Eye (tissue), 1 donor: Measurements from ENCODE around the gene SAMD3.
A peak's percentile ranks its signal among the peaks of the same experiment; 100 is the strongest.
"Not testable (repeated sequence)": the region's sequence is repeated elsewhere in the genome, so short reads cannot be mapped to it uniquely, and the experiment has no call there.

ENCODE experiments used
- DNase-seq: peaks from one replicate; pipeline ENCODE4 v3.0.0-alpha.2; 2015

SAMD3 gene, protein sequence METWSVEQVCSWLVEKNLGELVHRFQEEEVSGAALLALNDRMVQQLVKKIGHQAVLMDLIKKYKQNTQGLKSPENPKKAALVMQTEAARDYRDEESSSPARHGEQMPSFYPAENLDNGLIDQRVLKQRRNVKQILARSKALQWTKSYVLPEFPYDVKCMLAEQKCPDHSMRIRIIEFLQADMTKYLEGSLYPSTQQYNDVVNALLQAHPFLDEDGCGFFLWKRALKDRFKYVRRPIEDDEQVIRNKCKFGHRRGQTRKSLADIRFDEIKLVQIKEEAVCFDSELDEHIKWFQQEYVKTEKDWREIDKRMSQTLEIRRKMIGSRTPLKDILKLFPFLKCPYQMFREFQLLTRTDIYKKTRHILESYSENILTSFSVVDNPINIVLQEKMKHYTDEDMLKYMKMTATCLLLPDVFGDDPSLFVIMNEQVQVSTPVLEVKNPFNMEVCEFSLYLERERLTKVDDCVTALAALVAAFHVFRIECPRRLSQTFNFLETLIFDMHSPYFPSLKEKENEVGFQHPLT

DNA sequence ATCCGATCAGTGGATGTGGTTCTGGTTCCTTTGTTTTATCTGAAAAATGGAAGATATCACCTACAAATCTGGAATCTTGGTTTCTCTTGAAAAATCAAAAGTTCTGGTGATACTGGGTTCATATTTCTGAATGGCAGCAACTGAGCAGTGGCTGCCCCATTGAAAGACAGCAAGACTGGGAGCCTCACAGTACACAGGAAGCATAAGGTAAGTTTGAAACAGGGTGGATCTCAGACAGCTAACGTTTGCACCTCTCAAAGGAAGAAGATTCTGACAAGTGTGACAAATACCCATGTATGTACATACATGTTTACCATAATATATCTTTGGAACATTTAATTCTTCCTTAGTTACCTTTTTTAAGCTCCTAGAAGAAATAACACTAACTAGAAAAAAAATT, at the start of gene SAMD3:
Gene SAMD3 (minus strand): TSS at position 177 of the 400 bp plus-strand sequence. CDS start 7,678 bp downstream, outside the sequence.
- no peak for DNase-seq

DNA sequence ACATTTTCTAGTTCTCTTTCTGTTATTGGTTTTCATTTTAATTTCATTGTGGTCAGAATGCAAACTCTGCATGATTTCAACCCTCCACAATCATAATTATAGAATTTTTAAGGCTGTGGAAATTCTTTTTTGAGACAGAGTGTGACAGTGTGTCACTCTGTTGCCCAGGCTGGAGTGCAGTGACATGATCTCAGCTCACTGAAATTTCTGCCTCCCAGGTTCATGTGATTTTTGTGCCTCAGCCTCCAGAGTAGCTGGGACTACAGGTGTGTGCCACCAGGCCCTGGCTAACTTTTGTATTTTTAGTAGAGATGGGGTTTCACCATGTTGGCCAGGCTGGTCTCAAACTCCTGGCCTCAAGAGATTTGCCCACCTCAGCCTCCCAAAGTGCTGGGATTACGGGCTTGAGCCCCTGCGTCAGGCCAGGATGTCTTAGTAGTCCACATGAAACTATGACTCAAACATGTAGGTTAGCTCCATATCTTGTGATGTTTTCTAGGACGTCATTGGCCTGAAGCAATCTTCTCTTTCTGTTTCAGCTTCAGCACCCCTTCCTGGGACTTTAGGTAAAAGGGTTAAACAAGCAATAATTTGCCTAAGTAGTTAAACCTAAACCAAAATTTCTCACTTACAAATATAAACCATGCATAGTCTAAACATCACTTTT, 47.4 kb upstream of the SAMD3 start:
- no peak for DNase-seq

DNA sequence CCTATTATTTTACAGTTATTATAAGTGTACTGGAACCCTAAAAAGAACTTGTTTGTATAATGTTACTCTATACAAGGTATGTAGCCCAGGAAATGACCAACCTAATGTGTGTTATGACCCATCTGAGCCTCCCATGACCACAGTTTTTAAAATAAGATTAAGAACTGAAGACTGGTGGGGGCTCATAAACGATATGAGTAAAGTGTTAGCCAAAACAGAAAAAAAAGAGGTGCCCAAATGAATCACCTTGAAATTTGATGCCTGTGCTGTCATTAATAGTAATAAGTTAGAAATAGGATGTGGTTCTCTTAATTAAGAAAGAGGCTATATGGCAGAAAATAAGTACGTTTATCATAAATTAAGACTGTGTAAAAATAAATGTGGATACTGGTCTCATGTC, 42.8 kb upstream of the SAMD3 start:
- not testable (repeated sequence) for DNase-seq

DNA sequence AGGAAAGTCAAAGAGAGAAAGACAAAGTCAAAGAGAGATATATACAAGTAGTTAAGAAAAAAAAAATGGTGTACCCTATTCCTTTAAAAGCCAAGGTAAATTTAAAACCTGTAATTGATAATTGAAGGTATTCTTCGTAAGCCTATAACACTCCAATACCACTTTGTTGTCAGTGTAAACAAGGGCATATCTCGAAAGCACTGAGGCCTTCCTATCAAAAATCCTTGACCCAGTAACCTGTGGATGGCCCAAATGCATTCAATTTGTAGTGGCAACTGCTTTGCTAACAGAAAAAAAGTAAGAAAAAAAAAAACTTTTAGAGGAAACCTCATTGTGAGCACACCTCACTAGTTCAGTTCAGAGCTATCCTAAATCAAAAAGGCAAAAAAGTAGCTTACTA, 39.3 kb upstream of the SAMD3 start:
- no peak for DNase-seq

DNA sequence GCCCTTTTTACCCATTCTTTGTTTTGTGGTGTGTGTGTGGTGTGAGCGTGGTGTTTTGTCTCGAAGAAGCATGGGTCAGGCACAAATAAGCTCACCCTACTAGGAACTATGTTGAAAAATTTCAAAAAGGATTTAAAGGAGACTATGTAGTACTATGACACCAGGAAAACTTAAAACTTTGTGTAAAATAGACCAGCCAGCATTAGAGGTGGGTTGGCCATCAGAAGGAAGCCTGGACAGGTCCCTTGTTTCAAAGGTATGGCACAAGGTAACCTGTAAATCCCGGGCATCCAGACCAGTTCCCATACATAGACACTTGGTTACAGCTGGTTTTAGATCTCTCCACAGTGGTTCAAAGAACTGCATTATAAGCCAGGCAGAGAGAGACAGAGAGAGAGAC, 38.8 kb upstream of the SAMD3 start:
- DNase-seq: not testable (repeated sequence)

DNA sequence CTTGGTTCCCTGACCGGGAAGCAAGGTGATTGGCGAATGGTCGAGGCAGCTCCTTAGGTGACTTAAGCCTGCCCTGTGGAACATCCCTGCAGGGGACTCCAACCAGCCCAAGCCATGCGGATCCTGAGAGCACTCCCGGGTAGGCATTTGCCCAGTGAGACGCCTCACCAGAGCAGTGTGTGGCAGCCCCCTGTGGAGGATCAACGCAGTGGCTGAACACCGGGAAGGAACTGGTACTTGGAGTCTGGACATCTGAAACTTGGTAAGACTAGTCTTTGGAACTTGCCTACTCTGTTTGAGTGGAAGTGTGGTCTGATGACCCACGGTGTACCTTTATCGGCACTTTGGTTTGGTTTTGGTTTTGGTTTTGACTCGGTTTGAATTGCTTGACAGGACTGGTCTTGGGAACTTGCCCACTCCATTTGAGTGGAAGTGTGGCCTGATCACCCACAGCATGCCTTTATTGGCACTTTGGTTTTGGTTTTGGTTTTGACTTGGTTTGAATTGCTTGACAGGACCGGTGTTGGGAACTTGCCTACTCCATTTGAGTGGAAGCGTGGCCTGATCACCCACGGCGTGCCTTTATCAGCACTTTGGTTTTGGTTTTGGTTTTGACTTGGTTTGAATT, 38.0 kb upstream of the SAMD3 start:
- DNase-seq: not testable (repeated sequence)

DNA sequence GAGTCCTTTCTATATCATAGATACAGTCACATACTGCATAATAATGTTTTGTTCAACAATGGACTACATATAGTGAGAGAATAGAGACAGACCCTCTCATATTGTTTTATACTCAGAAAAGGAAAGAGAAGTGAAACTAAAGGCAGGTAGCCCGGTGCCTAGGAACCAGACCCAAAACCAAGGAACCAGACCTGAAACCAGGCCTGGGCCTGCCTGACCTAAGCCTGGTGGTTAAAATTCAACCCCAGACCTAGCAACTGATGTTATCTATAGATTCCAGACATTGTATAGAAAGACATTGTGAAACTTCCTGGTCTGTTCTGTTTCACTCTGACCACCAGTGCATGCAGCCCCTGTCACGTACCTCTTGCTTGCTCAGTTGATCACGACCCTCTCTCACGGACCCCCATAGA, 37.3 kb upstream of the SAMD3 start:
- not testable (repeated sequence) for DNase-seq

DNA sequence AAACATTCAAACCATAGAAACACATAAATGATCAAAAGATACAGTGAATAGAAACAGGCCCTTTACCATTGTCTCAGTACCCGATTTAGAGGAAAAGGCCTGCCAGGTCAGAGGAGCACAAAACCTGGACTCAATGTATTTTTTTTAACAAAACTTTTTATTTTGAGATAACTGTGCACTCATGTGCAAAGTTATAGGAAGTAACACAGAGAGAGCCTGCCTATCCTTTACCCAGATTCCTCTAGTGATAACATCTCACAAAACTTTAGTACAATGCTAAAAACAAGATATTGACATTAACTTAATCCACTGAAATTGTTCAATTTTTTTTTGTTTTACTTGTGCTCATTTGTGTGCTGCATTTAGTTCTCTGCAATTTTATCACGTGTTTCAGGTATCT, 36.8 kb upstream of the SAMD3 start:
- no peak for DNase-seq

DNA sequence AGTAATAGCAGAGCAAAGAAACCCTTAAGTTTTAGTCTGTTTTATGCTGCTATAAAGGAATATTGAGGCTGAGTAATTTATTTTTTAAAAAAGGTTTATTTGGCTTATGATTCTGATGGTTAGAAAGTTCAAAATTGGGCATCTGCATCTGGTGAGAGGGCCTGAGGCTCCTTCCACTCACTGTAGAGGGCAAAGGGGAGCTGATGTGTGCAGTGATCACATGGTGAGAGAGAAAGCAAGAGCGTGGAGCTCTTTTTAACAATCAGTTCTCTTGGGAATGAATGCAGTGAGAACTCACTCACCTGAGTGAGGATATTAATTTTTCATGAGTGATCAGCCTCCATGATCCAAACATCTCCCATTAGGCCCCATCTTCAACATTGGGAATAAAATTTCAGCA, 36.4 kb upstream of the SAMD3 start:
- no peak for DNase-seq

DNA sequence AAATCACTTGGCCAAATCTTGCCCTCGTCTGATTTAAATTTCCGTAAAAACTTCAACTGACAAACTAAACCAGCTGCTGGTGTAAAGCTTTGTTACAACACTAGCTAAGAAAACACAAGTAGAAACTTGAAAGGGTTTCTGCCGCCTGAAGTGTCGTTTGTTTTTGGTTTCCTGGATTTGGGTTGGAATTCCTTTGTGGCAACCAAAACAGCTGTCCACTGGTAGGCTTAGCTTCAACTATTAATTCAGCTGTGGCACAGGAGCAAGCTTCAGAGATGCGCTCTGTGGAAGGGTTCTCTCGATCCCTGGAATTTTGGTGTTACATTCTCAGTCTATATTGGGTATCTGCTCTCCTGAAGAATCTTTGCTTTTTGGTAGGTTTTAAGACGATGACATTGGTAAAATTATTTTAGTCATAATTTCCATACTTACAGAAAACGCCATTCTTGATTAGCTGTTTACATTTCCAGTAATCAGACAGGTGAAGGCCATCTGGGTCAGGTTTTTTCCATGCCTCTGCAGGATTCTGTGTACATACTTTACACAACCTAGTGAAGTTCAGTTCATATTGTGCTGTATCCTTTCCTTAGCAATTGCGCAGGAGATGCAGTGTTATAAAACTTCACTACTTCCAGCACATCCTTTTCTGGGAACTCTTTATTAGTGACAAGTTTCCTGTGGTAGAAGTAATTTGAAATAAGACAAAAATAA, 29.9 kb upstream of the SAMD3 start:
- DNase-seq: peak; percentile 25

DNA sequence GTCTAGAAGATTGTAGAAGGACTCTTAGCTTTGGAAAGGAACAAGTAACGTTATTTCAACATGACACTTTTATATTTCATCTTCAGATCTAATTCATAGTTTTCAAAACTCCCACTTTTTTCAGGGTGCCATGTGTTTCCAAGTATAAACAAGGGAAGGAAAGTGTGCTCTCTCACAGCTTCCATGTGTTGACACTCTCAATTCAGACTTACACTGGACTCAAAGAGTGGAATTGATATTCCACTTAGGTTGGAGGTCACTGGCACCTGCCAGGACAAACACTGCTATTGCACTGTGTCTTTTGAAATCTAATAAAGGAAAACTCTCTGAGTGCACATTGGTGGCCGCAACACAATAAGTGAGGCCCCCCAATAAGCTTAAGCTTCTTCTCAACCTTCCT, 22.5 kb upstream of the SAMD3 start:
- DNase-seq: no peak

DNA sequence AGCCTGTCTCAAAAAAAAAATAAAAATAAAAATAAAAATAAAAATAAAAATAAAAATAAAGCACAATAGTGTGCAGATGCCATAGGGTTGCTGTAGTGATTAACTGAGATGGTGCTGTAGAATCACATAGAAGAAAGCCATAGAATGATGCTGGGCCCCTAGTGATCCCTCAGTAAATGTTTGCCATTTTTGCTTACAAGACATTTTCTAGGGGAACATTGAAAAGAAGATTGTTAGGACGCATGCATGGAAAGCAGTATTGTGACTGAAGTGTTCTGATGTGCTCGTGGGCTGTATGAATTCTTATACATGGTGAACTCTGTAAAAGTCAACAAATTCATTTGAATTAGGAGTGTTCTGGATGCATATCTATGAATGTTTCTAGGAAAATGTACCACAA, 22.0 kb upstream of the SAMD3 start:
- DNase-seq: no peak

DNA sequence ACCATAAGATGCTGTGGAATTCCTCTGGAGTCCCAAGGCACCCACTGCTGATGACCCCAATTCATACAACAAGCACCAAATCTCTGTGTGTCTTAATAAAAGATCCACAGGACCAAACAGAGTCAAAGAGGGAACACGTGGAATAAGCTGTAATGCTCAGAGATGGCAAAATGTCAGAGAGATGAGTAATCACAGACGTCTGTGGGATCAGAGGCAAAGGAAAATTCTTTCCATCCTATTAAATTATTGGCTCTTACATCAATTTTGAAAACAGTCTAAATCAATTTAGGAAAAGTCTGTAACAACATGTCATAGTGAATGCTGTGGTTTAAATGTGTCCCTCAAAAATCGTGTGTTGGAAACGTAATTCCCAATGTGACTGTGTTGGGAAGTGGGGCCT, 17.5 kb upstream of the SAMD3 start:
- DNase-seq: peak; percentile 46

DNA sequence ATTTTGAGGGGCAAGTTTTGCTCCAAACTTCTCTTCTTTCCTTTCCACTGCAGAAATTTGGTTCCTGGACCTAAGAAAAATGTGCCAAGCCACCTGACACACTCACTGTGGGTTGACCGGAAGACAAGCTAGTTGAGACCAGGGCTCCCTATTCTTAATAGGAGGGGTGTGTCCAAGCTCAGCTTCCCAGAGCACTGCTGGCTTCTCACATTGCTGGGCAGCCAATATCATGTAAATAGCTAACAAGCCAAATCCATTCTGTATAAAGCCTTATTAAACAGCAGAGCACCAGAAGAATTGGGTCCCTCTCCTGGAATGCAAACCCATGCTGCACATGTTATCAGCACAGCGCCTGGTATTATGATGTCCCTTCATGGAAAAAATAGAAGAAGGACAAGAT, 17.0 kb upstream of the SAMD3 start:
- no peak for DNase-seq

DNA sequence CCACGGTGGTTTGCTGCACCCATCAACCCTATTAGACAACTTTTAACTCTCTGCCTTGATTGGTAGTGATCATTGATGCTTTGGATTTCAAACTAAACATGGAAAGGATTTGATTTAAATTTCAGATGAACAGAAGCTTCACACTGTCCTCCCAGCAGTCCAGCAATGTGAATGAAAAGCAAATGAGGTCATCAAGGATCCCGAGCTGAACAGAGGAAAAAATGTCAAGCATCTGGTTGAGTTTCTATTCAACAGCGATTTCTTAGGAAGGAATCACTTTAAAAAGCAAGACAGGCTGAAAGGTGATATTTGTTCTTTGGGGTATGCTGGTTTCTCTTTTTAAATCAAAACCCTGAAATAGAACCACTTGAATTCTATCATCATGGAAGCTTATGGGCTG, 10.6 kb upstream of the SAMD3 start:
- peak; percentile 11 for DNase-seq

DNA sequence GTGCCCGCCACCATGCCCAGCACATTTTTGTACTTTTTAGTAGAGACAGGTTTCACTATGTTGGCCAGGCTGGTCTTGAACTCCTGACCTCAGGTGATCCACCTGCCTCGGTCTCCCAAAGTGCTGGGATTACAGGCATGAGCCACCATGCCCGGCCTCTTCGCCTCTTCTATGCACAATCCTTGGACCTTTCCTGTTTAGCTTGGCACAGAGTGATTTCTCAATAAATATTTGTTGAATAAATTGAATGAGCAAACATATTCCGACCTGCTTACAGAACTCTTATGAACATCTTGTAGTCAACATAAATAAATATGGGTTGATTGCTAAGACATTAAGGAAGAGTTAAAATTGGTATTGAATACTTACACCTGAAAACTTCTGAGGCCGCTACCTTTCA, 7.8 kb upstream of the SAMD3 start:
- not testable (repeated sequence) for DNase-seq

DNA sequence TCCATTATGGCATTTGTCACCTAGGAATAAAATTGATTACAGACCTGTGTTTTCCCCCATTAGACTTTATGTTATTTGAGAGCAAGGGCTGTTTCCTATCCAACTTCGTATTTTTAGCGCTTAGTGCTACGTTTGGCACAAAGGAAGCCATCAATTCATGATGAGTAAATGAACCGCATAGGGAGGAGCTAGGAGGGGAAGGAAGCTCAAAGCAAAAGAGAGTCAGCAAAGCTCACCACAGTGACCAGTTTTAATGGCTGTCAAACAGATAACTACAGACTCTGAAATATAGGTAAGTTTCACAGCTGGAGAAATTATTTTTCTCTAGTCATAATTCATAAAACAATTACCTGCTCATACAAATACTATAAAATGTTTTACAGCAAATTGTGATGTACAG, 6.9 kb upstream of the SAMD3 start:
- no peak for DNase-seq

DNA sequence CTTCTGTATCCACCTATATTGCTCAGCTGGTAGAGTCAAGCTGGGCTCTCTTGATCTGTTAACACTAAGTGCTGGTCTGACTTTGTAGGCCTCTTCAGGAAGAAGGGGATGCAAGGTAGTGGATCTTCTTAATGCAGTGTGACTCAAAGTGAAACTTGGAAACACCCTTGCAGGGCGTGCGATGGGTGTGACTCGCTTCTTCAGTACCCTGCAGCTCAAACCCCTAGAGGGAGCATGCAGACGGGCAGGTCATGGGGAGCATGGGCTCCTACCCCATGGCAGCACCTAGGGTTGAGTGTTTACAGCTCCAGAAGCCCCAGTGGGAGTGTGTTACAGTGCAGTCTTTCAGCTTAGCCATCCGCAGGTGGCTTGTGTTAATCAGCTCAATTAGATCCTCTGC, 757 bp upstream of the SAMD3 start:
- no peak for DNase-seq

DNA sequence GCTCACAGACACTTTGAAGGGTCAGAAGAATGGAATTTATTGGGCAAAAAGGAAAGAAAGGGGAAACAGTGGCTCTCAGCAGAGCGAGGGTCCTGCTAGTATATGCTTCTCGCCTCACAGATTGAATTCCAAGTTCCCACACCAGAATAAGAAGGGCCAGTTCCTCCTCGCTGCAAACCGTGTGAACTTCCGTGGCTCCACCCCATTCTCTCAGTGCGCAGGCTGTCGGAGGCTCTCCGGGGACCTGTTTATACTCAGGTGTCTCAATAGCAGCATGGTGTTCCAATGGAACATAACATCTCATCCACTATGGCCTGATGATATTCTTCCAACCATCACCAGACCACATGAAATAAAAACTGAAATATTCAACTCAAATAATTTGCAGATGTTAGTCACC, 4.6 kb downstream of the SAMD3 start:
- DNase-seq: no peak

DNA sequence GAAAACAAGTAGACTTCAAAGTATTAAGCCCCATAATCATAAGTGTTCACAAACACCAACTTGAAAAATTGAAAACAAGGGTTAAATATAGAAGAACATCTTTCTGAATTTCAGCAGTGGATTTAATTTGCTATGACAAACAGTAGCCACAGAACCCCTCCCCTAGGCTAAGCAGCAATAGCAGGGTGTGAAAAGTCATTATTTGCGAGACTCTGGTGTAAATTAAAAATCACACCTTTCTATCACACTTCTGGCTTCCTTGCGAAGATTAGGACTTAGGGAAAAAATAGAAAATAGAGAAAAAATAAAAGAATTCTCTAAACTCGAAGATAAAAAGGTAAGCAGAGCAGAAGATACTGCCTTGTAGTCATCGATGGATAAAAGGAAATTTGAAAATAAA, 6.1 kb downstream of the SAMD3 start:
- DNase-seq: no peak

DNA sequence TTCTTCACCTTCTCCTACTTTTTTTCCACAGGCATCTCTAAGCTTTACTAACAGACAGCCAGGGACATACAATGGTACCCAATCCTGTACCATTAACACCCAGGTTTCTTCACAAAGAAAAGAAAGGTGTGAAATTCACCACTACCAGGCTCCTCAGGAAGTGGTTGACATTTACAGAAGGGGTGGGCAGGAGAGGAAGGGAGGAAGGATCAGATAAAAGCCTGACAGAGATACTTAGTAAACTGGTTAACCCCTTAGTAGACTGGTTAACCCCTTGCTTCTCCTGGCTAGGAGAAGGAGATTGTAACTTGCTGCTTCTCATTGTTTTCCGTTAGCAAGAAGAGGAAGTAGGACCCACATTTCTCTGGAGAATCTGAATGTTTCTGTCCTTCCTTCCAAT, 7.2 kb downstream of the SAMD3 start:
- DNase-seq: no peak

DNA sequence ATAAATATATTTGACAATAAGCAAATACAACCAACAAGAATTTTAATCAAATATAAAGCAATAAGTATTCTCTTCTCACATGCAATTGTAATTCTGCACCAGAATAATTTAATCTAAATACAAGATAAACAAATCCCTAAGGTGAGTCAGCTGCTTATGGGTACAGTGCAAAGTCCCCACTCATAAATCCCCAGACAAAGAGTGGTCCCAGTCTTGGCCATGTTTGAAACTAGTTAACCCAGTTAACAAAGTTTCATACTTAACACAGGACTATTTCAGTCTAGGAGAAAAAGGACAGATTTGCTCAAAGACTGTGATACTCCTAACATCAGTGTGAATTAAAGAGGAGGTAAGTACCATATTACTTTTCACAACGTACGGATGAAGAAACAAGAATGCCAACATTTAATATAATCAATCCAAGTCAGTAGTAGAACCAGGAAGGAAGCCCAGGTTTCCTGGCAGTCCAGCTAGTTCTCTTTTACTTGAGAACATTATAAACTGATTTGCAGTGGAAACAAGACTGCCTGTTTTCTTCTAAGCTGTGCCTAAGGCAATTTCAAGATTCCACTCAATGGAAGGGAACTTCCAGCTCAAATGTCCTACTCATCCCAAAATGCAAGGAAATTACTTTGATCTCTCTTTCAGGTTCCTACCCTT, 10.4 kb downstream of the SAMD3 start:
- DNase-seq: no peak

DNA sequence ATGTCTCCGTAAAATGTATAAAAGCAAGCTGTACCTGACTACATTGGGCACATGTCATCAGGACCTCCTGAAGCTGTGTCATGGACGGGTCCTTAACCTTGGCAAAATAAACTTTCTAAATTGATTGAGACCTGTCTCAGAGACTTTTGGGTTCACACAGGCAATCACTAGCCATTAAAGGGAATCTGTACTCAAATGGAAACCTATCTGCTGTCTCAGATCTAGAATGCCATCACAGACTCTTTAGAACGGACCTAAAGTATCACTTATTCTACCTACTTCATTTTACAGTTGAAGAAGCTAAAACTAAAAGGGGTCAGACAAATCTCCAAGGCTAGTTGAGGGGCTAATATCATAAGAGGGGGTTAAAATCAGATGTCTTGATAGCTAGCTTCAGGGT, 11.1 kb downstream of the SAMD3 start:
- no peak for DNase-seq
